Stimulated activated CD4-positive, alpha-beta T cell treated with anti-CD3 and anti-CD28 coated beads, Interleukin-1b, Interleukin-23, amount 100 ng/mL, for 1 hour (primary cell): Measurements from ENCODE around the gene CMTM7.
"Not testable (repeated sequence)": the region's sequence is repeated elsewhere in the genome, so short reads cannot be mapped to it uniquely, and the experiment has no call there.

Experiments
- DNase-seq, 2 donors: peaks; one replicate each; pipeline ENCODE4 v3.0.0-alpha.2; 2020; ENCODE audit warnings: low read depth in 2 of 2

Gene CMTM7

DNA sequence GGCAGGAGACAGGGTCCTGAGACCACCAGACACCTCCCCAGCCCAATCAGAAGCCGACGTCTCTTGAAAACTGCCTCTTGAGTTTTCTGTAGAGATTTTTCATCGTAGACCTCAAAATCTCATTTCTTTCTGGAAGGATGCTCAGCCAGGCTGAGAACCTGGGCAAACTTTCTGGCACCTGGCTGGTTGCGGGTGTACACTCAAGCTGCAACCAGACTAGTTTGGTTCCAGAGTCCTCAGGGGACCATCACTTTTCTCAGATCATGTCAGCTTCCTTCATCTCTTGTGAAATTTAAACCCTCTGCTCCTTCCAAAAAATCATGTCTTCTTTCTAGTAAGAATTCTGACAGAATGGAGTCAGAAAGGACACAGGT lies 45.1 kb downstream of the CMTM7 start:
- DNase-seq = no peak

DNA sequence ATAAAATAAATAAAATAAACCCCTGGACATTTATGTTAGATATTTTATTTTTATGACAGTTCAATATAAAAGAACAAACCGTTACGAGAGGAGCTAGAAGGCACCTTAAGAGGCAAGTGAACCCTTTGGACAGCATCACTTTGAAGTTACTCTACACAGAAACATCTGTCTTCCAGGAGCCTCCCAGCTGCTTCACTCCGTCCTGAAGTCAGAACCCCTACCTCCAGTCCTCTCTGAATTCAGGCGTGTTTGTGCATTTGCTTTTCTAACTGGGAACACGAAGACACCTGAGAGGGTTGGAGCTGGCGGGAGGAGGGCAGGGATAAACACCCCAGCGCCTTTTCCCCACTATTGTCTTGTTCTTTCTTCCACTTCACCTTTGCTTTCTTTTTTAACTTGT lies 46.2 kb downstream of the CMTM7 start:
- DNase-seq = no peak

DNA sequence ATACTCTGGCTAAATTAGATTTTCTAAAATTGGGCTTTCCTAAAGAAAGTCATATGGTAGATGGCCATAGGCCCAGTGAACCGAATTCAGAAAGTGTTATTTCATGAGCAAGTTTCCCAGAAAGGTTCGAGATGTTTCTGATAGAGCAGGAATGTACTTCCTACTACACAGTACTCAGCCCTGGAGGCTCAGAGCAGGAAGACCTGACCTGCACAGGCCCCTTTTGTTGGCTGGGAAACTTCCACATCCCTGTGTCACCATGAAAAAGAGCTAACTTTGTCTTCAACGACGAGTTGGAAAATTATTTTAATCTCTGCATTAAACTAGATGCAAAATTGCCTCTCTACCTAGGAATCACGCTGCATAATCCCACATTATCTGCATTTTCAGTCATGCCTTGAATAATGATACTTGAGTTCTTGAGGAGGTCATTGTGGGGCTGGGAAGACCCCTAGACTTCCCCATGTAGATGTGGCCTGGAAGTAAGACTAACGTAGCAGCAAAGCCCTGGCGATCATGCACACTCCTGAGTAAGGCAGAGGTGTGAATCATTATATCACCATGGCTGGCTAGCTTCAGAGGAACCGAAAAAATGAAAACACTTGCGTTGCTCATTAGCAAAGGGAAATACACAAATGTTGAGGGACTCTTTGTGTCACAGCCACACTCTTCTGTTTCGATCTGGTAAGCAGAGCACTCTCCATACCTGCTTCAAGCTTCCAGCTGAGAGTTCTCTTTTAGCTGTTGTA lies 47.1 kb downstream of the CMTM7 start:
- no peak for DNase-seq

GRCh38 chr3:32439421-32439820 lies 47.8 kb downstream of the CMTM7 start:
- not testable (repeated sequence) for DNase-seq

DNA sequence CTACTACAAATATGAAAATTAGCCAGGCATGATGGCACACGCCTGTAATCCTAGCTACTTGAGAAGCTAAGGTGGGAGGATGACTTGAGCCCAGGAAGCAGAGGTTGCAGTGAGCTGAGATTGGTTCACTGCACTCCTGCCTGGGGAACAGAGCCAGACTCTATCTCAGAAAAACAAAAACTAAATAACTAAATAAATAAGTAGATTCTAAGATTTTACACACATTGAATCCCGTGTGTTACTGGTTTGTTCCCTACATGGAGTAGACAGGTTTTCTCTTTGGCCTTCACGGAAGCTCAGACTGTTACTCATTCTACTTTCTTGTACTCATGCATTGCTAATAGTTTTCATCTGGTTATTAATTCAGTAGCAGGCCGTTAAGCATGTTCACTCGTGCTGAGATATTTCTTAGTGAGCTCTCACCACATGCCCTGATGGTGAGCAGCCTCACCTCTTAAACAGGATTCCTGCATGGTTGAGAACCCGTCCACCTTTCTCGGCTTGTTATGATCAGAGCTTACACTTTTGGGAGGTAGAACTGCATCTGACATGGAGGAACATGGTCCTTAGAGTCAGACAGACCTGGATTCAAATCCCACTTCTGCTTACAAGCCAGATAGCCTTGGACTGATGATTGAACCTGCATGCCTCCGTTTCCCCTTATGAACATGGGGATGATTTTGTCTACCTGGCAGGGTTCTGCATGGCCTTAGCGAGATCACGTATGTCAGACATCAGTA lies 49.1 kb downstream of the CMTM7 start:
- no peak for DNase-seq

GRCh38 chr3:32442766-32443165 lies 51.1 kb downstream of the CMTM7 start:
- DNase-seq = no peak

- no peak for DNase-seq
Measured at GRCh38 chr3:32443478-32443877, 51.8 kb downstream of the CMTM7 start.

DNA sequence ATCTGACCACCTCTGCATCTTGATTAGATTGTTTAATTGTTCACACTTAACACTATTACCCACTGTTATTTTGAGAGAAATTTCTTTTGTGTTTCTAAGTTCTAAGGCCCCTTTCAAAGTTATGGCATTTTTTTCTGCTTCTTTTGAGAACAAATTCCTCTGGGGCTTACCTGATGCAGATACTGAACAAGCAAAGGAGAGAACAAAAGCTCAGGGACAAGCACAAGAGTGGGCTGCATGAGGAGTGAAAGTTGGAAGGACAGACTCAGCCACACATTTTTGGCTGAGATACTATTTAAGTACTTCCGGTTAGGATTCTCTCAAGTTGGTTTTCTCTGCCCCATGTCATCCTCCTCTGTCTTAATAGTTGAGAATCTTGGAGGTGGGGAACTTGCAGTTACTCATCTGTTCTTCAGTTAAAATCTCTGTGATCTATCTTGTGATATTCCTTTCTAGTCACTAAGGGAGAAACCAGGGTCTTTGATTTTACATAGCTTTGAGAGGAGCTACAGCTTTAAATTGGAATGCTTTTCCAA lies 56.3 kb downstream of the CMTM7 start:
- no peak for DNase-seq

- DNase-seq = no peak
Measured at GRCh38 chr3:32448686-32449474, 57.2 kb downstream of the CMTM7 start.

GRCh38 chr3:32449691-32450090 lies 58.0 kb downstream of the CMTM7 start:
- DNase-seq = no peak

DNA sequence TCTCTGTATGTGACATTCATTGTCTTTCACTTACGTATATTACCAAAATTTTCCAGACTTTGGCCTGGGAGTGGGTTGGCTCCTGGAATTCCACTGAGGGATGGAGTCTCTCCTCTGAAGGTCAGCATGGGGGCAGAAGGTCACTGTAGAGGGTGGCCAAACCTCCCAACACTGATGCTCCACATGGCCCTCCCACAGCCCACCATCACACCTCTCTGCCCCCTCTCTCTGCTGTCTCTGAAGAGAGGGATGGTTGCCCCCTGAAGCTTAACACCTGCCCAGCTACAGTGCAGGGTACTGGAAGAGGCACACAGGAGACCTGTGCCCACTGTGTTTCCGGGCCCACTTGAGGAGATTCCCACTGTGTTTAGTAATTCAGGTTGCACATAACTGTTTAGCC lies 58.8 kb downstream of the CMTM7 start:
- no peak for DNase-seq

- no peak for DNase-seq
Measured at GRCh38 chr3:32450992-32451659, 59.5 kb downstream of the CMTM7 start.

DNA sequence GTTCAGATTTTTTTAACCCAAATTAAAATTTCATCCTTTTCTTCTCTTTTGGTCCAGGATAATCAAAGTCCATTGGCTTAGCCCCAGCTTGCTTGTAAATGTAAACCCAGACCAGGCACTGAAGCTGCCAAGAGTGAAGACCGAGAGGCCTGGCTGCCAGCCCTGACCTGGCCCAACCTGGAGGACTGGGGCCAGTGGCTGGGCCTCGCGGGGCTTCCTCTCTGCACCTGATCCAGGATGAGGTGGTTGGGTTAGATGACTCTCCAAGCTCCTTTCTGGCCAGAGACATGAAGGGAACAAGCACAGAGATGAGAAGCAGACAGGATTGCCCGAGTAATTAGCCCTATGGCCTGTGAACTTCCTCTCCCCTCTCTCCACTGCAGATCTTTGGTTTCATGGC lies 60.4 kb downstream of the CMTM7 start:
- no peak for DNase-seq

DNA sequence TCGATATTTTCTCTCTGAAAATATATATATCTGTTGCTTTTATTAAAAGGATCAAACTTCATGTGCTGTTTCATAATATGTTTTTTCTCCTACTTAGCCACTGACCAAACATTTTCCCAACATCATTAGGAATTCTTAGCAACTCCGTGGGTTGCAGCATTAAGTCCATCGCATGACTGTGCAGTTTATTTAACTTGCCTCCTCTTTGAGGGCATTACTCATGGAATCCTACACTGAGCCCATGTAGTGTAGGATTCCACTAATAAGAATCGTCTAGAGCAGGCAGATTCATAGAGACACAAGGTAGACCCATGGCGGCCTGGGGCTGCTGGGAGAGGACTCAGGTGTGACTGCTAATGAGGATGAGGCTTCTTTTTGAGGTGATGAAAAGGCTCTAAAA lies 61.7 kb downstream of the CMTM7 start:
- no peak for DNase-seq

DNA sequence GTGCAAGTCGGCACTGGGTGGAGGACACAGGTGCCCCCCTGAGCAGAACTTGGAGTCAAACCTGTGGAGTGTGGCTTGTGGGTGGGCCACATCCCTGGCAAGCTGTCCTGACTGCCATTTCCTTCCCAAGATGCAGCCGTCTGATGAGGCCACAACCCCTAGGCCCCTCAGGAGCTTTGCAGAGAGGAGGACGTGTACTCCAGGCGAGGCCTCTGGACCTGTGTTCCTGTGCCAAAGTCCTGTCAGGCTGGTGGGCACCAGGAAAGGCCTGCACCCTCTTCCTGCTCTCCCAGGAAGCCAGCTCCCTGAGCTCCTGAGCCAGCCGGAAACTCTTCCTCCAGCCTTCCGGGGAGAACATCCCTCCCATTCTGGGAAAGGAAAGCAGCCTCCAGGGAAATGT lies 62.5 kb downstream of the CMTM7 start:
- no peak for DNase-seq

DNA sequence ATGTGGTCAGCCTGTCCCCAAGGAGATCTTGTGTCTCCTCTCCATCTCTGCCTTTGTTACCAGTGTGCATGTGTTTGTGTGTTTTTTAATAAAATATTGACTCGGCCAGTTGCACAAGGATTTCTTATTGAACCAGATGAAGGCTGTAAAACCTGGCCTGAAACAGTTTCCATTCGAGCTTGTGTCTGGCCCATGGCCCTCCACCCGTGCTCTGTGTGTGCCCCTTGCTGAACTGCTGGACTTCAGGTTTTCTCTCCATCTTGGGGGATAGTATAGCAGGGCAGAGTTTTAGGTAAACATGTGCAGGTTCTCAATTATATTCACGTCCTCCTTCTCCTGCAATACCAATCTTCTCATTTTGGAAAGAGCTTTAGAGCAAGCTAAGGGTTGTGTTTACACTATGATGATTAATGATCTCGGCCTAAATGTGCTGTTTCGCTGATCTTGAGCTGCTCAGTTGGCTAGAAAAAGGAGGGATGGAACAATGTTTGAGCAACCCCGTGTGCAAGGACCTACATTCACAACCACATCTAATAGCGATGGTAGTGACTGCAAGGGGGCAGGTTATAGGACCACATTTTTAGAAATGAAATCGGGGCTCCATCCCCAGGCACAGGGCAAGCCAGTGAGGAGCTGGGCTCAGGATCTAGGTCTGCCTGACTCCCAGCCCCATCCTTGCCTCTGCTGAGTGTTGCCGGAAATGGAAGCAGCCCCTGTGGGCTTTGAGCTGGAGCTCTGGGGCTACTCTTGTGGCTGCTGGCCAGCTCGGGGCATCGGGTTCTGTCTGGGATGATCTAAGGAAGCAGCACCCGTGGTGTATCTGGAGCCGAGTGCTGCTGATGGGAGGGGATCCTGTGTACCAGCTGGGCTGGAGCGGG lies 63.3 kb downstream of the CMTM7 start:
- no peak for DNase-seq

- DNase-seq = no peak
Measured at GRCh38 chr3:32455609-32456428, 64.2 kb downstream of the CMTM7 start.

DNA sequence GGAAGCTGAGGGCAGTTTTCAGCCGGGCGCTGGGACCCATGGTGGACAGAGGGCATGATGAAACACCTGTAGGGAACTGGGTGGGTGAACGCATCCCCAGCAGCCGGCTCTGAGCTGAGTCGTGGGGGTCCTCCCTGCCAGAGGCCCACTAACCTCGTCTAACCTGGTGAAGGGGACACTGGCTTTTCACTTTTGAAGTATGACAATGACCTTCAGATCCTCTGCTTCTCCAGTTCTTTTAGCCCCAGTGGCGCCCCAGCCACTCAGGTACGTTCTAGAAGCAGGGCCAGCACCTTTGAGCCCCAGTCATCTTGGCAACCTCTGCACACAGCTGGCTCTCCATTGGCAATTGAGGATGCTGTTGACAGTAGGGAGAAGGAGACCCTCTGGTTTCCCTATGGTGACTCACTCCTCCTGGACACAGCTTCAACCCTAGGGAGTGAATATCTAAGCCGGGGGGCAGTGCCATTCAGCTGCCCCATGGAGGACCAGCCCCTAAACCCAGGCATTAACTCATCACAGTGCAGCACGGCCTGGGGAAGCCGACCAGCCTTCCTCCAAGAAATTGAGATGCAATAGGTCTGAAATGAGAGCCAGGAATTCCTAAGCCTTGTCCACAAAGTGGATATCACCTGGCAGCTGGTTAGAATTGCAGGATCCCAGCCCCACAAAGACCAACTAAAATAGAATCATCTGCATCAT lies 64.9 kb downstream of the CMTM7 start:
- no peak for DNase-seq

GRCh38 chr3:32457971-32458471 lies 66.4 kb downstream of the CMTM7 start:
- DNase-seq = no peak
